Stimulated activated naive CD8-positive, alpha-beta T cell treated with anti-CD3 and anti-CD28 coated beads, Interleukin-15, Interleukin-2, amounts not matched to agents 100 U/mL and 50 U/mL, for 24 hours (primary cell): Measurements from ENCODE around the gene TSC2.
"Not testable (repeated sequence)": the region's sequence is repeated elsewhere in the genome, so short reads cannot be mapped to it uniquely, and the experiment has no call there.

Experiments
- ATAC-seq: fragments of 150-1000 bp; cut with Tn5 transposase; one replicate; pipeline ENCODE4 v1.10.0; 2021
- DNase-seq: peaks from one replicate; pipeline ENCODE4 v3.0.0; 2021

The TSC2 gene

GRCh38 chr16:2122934-2123683, 75.3 kb downstream of the TSC2 start:
- DNase-seq: not testable (repeated sequence)
- ATAC-seq: peak; percentile 7

DNA sequence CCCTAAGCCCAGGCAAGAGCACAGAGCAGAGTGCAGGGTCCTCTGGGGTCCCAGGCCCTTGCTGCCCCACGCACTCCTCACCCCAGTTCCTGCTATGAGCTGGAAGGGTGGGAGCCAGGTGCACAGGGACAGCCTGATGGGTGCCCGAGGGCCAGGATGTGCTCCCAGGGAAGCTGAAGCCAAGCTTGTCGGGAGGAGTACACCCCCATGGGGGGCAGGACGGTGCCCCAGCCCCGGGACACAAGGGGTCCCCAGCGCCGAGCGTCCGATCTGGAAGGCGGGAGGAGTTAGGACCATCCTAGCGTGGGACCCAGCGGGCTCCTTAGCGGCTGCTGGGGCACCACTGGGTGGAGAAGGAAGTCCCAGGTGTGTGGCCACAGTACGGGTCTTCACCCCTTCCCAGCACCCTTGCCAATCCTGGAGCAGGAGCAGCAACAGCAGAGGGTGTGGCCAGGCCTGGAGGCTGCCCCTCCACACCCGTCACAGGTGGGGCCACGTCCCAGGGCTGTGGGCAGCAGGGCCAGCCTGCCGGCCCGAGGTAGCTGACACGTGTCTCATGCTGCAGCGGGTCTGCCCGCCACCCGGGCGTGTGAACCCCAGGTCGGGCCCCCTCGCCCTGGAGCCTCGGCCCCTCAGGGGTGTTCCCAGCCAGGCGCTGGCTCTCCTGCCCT, 76.1 kb downstream of the TSC2 start:
- DNase-seq: not testable (repeated sequence)

GRCh38 chr16:2124377-2124693, 76.5 kb downstream of the TSC2 start:
- ATAC-seq, DNase-seq: not testable (repeated sequence)

More for the DNA sequence above, 76.1 kb downstream of the TSC2 start:
- ATAC-seq: not testable (repeated sequence)

DNA sequence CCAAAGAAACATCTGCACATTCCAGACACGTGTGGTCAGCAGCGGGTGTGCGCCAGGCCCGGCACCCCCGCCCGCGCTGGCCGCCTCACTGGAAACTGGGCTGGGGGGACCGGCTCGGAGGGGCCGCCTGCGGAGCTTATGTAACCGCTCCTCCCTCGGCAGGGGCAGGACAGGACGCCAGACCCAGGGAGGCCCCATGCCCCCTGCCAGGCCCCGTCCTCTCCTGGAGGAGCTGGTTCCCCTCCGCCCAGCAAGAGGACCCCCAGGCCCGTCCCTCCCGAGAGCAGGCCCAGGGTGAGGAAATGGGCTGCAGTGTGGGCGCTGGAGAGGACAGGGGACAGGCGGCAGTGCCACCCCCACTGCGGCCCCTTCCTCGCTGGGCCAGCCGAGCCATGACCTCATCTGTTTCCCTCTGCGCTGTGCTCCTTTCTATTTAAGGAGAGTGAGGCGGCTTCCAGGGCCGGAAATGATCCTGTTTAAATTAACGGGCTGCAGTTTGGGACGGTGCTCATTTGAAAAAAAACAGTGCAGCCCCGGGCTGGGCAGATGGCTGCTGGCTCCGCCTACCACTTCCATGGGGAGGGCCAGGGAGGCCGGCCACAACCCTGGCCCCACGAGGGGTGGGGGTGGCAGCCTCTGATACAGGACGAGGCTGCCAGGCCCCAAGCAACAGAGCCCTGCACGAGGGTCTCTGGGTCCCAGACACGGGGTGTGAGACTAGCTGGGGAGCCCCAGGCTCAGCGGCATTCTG, 77.1 kb downstream of the TSC2 start:
- not testable (repeated sequence) for DNase-seq, ATAC-seq

- not testable (repeated sequence) for DNase-seq, ATAC-seq
These were observed 77.8 kb downstream of the TSC2 start for GRCh38 chr16:2125609-2126008.

DNA sequence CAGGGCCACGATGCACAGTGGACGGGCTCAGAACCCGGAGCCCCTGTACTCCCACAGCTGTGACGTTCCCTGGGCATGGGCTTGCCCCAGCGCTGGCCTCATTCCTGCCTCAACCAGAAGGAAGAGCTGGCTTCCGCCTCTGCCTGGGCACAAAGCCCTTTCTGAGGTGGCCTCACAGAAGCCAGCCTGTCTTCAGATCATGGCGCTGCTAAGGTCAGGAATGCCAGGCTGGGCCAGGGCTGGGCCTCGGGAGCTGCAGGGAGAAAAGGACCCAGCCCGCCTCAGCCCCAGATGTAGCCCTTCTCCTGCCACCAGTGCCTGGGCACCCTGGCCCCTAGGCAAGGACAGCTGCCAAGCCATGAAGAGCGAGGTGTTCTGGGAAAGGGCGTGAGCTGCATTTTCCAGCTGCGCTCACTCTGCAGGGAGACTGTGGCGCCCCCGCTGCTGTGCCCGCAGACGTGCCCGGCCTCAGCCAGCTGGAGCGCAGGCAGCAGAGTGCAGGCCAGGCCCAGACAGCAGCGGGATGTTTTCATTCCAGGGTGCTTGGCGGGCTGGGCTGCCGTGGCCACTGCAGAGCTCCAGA, 78.5 kb downstream of the TSC2 start:
- not testable (repeated sequence) for ATAC-seq, DNase-seq

DNA sequence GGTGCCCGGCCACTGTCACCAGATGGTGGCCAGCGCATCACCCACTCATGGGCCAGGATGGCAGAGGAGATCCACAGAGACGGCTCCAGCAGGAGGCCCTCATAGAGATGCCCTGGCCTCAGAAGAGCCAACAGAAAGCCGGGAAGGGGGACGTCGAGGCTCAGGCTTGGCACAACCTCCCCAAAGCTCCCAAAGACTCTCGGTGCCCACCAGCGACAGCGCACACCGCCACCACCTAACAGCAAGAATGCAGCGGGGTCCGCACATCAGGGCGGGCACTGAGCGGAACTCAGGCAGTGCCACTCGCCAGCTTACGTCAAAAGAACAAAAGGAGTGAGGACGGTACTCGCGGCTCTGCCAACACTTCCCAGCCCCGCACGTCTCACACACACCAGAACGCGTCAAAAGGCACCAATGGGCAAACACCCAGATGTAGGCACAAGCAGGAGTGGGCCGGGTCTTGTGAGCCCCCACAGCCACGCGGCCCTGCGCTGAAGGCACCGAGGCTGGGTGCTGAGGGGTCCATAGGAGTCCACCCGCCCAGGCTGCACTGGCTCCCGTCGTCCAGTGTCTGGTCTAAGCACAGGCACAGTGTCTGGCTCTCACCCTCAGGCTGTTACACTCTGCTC, 79.3 kb downstream of the TSC2 start:
- DNase-seq, ATAC-seq: not testable (repeated sequence)

DNA sequence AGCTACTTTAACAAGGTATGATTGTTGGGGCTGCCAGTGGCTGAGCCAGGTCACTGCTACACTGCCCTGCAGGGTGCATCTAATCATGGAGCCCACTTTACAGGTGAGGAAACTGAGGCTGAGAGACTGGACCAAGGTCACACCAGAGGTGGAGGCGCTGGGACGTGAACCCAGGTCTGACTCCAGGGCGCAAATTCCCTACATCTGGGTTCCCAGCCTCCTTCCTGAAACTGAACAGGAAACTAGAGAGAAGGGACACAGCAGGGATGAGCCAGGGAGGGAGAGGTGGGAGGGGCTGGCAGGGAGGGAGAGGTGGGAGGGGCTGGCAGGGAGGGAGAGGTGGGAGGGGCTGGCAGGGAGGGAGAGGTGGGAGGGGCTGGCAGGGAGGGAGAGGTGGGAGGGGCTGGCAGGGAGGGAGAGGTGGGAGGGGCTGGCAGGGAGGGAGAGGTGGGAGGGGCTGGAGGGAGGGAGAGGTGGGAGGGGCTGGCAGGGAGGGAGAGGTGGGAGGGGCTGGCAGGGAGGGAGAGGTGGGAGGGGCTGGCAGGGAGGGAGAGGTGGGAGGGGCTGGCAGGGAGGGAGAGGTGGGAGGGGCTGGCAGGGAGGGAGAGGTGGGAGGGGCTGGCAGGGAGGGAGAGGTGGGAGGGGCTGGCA, 80.0 kb downstream of the TSC2 start:
- not testable (repeated sequence) for ATAC-seq, DNase-seq

DNA sequence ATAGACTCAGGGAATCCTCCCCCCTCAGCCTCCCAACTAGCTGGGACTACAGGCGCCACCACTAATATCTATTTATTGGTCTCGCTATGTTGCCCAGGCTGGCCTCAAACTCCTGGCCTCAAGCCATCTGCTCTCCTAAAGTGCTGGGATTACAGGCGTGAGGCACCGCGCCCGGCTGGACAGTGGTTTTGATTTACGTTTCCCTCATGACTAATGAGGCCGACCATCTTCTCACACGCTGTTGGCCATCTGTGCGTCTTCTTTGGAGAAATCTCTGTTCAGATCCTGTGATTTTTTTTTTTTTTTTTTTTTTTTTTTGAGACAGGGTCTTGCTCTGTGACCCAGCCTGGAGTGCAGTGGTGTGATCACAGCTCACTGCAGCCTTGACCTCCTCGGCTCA, 81.5 kb downstream of the TSC2 start:
- not testable (repeated sequence) for ATAC-seq, DNase-seq

DNA sequence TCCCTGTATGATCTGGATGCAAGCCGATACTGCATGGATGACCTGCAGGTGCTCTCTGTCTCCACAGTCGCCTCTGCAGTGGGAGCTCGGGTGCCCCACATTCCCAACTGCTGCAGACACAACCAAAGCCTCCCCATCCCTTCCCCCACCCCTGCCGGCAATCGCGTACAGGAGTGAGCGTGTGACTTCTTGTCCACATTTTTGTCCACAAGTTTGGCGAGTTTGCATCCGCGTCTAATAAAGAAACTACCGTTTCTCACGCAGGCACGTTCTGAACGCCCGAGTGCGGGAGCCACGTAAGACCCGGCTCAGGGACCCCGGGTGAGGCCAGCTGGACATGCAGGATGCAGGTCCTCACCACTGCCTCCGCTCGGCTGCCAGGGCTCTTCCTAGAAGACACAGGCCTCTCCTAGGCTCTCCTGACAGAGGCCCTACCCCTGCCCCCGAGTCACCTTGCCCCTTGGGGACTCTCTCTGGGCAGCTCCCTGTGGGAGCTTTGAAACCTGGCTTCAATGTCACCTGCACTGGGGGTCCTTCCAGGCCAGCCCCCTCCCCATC, 82.2 kb downstream of the TSC2 start:
- not testable (repeated sequence) for ATAC-seq

GRCh38 chr16:2133797-2134196, 86.0 kb downstream of the TSC2 start:
- DNase-seq, ATAC-seq: not testable (repeated sequence)

More for the DNA sequence above, 82.2 kb downstream of the TSC2 start:
- not testable (repeated sequence) for DNase-seq

DNA sequence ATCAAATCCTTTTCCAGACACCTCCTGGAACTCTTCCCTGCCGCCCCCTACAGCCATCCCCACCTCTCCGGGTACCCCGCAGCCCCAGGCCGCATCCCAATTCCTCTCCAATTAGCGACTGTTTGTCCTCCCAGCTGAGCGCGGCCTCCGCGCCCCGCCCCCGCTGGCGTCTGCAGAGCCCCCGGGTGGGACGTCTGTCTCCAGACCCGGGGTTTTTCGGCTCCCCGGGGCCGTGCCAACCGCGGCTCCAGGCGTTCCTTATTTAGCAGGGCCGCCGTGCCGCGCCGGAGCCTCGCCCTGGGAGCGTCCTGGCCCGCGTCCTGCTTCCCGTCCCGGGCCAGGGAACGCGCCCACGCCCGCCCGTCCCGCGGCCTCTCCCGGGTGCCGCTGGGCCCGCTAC, 87.3 kb downstream of the TSC2 start:
- DNase-seq, ATAC-seq: not testable (repeated sequence)

DNA sequence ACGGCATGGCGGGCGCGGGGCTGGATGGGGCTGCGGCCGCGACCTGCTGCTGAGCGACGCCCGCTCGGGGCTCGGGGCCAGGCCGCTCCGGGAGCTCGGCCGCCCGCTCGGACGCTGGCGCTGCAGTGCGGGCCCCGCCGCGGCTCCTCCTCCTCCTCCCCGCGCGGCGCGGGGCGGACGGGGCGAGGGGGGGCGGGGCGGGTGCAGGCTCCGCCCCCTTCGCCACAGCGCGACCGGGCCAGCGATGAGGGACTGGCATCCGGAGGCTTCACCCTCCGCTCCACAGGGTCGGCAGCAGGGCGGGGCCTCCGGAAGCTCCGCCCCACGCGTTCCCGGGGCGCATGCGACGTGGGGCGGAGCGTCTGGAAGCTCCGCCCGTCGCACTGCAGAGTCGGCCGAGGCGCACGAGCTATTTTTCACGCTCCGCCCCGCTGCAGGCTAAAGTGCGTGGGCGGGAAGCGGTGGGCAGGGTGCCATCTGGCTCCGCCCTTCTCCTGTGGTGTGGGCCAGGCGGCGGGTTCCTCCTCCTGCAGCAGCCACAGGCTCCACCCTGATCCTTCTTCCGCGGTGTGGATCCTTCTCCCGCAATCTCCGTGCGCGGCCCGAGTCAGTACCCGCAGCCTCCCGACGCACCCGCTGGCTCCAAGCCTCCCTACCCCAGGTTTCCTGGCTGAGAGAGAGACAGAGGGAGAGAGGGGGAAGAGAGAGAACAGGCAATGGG, 88.1 kb downstream of the TSC2 start, which contains the start of gene PKD1:
TSS of gene PKD1 (minus strand) at position 129 of the 721 bp plus-strand sequence. CDS start 209 bp downstream, outside the sequence.
- peak; percentile 100 for DNase-seq
- peak; percentile 86 for ATAC-seq
